WTC11 (cell line): ENCODE data around the gene SUPT3H. TPM values are rescaled to one million over a fixed set of nuclear protein-coding genes. Genes with fewer than 3 reads are reported as not detected.

ENCODE experiments used
- ATAC-seq: fragments of 200-7000 bp; cut with Tn5 transposase; 2 replicates; pipeline ENCODE4 v1.10.0; 2021; ENCODE audit warnings: mild to moderate bottlenecking, moderate library complexity
- CTCF ChIA-PET: fragments of 300-600 bp; sonication (Branson Sonifier 250); formaldehyde crosslinking; loops from one replicate; lab custom pipeline; 2021; ENCODE audit warnings: antibody characterized with exemption; lab: Charles Lee
- POLR2A ChIA-PET: fragments of 350-600 bp; sonication (Branson Sonifier 250); formaldehyde crosslinking; loops from one replicate; lab custom pipeline; 2021; ENCODE audit warnings: antibody characterized with exemption; lab: Charles Lee
- DNase-seq: peaks from one replicate; pipeline ENCODE4 v3.0.0; 2021; ENCODE audit warnings: low spot score
- H3K27ac Mint-ChIP-seq: 2 replicates; pipeline ENCODE4 v1.8.0; 2021; ENCODE audit warnings: mixed read lengths
- H3K27me3 Mint-ChIP-seq: 2 replicates; pipeline ENCODE4 v1.8.0; 2021; ENCODE audit warnings: low read depth, mild to moderate bottlenecking, moderate library complexity, mixed read lengths
- H3K36me3 Mint-ChIP-seq: 2 replicates; pipeline ENCODE4 v1.8.0; 2021; ENCODE audit warnings: mixed read lengths
- H3K4me1 Mint-ChIP-seq: 2 replicates; pipeline ENCODE4 v1.8.0; 2022; ENCODE audit warnings: mixed read lengths
- H3K4me3 Mint-ChIP-seq: 2 replicates; pipeline ENCODE4 v1.8.0; 2021; ENCODE audit warnings: mild to moderate bottlenecking, moderate library complexity, mixed read lengths
- H3K9me3 Mint-ChIP-seq: 2 replicates; pipeline ENCODE4 v1.8.0; 2021; ENCODE audit warnings: mixed read lengths
- CBFB ChIP-seq: sonication (generic); formaldehyde crosslinking; IDR thresholded peaks from 2 replicates; pipeline ENCODE4 v1.8.1; 2022; ENCODE audit warnings: mild to moderate bottlenecking, low read depth, missing genetic modification reagents
- CREB1 ChIP-seq: sonication (generic); formaldehyde crosslinking; IDR thresholded peaks from 2 replicates; pipeline ENCODE4 v1.8.0; 2023; ENCODE audit warnings: mild to moderate bottlenecking, missing genetic modification reagents
- FOXP1 ChIP-seq: sonication (generic); formaldehyde crosslinking; IDR thresholded peaks from 2 replicates; pipeline ENCODE4 v1.8.0; 2022; ENCODE audit warnings: missing genetic modification reagents, mild to moderate bottlenecking, moderate library complexity, borderline replicate concordance
- GABPB1 ChIP-seq: sonication (generic); formaldehyde crosslinking; IDR thresholded peaks from 2 replicates; pipeline ENCODE4 v1.8.1; 2023; ENCODE audit warnings: mild to moderate bottlenecking, missing genetic modification reagents
- GRHL2 ChIP-seq: fragments of 250-450 bp; sonication (Bioruptor Pico); IDR thresholded peaks from 2 replicates; pipeline ENCODE4 v1.8.0; 2022; ENCODE audit warnings: mild to moderate bottlenecking, moderate library complexity; ENCODE audit not compliant: insufficient replicate concordance, severe bottlenecking
- HMGA2 ChIP-seq: fragments of 250-450 bp; sonication (Bioruptor Pico); IDR thresholded peaks from 2 replicates; pipeline ENCODE4 v1.4.0; 2021; ENCODE audit warnings: mild to moderate bottlenecking, moderate library complexity
- MYBL2 ChIP-seq: sonication (generic); formaldehyde crosslinking; IDR thresholded peaks from 2 replicates; pipeline ENCODE4 v1.8.1; 2023; ENCODE audit warnings: mild to moderate bottlenecking, moderate library complexity, missing genetic modification reagents
- NFE2L1 ChIP-seq: sonication (generic); formaldehyde crosslinking; IDR thresholded peaks from 2 replicates; pipeline ENCODE4 v1.8.1; 2023; ENCODE audit warnings: missing genetic modification reagents
- NR3C1 ChIP-seq: sonication (generic); formaldehyde crosslinking; conservative IDR thresholded peaks from 2 replicates; pipeline ENCODE4 v1.8.1; 2023; ENCODE audit warnings: low read depth, mild to moderate bottlenecking, missing genetic modification reagents
- ZNF219 ChIP-seq: sonication (generic); formaldehyde crosslinking; IDR thresholded peaks from 2 replicates; pipeline ENCODE4 v1.8.0; 2023; ENCODE audit warnings: missing genetic modification reagents, mild to moderate bottlenecking, borderline replicate concordance
- ZNF396 ChIP-seq: fragments of 250-450 bp; sonication (Bioruptor Pico); IDR thresholded peaks from 2 replicates; pipeline ENCODE4 v1.8.0; 2021; ENCODE audit warnings: mild to moderate bottlenecking, moderate library complexity, borderline replicate concordance
- total RNA-seq: library from RNA; stranded (reverse); gene quantifications from 3 replicates; pipeline ENCODE4 v1.2.3, GENCODE V29; 2021
- TF ChIP-seq, protein P1 (sequence below): sonication (generic); formaldehyde crosslinking; IDR thresholded peaks from 2 replicates; pipeline ENCODE4 v1.8.1; 2023; ENCODE audit warnings: mild to moderate bottlenecking, moderate library complexity, missing genetic modification reagents
- TF ChIP-seq, protein P2 (sequence below): sonication (generic); formaldehyde crosslinking; IDR thresholded peaks from 2 replicates; pipeline ENCODE4 v1.8.0; 2023; ENCODE audit warnings: missing genetic modification reagents, mild to moderate bottlenecking, borderline replicate concordance
- TF ChIP-seq, protein P3 (sequence below): sonication (generic); formaldehyde crosslinking; IDR thresholded peaks from 2 replicates; pipeline ENCODE4 v1.8.1; 2022; ENCODE audit warnings: low read depth, missing genetic modification reagents, borderline replicate concordance
- TF ChIP-seq, protein P4 (sequence below): sonication (generic); formaldehyde crosslinking; IDR thresholded peaks from 2 replicates; pipeline ENCODE4 v1.8.0; 2023; ENCODE audit warnings: missing genetic modification reagents
- TF ChIP-seq, protein P5 (sequence below): sonication (generic); formaldehyde crosslinking; IDR thresholded peaks from 2 replicates; pipeline ENCODE4 v1.8.0; 2022; ENCODE audit warnings: mild to moderate bottlenecking, missing genetic modification reagents
- TF ChIP-seq, protein P6 (sequence below): sonication (generic); formaldehyde crosslinking; IDR thresholded peaks from 2 replicates; pipeline ENCODE4 v1.8.1; 2022; ENCODE audit warnings: low read depth, mild to moderate bottlenecking, moderate library complexity, missing genetic modification reagents, borderline replicate concordance

SUPT3H gene
- total RNA-seq, 1 experiment from 2014 or later = 15.3 TPM

DNA sequence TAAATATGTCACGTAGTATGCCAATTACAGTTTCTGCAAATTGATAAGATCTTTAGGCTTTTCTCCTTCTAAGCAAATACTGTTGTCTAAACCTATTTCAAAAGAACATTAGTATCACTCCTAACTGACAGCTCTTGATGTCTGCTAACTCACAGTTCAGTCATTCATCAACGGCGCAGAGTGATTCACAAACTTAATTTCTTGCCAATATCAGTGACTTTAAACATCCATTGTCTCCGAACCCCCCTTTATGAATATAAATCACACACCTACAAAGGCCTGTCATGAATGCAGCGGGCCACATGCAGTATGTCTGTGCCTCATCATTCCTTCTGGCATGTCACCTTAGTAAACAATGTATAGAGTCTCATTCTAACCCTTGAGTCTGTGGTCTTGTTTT, 569.6 kb downstream of the SUPT3H start:
- no peaks in the 10 kb centered on the region for H3K27me3 Mint-ChIP-seq
- TF ChIP-seq NFE2L1 (no peak), GABPB1 (CRISPR knock-in tag) (no peak), GRHL2 (no peak), MYBL2 (CRISPR knock-in tag) (no peak), CREB1 (CRISPR knock-in tag) (no peak), FOXP1 (CRISPR knock-in tag) (no peak), ZNF396 (no peak), NR3C1 (CRISPR knock-in tag) (no peak)
- TF ChIP-seq, protein P1, sequence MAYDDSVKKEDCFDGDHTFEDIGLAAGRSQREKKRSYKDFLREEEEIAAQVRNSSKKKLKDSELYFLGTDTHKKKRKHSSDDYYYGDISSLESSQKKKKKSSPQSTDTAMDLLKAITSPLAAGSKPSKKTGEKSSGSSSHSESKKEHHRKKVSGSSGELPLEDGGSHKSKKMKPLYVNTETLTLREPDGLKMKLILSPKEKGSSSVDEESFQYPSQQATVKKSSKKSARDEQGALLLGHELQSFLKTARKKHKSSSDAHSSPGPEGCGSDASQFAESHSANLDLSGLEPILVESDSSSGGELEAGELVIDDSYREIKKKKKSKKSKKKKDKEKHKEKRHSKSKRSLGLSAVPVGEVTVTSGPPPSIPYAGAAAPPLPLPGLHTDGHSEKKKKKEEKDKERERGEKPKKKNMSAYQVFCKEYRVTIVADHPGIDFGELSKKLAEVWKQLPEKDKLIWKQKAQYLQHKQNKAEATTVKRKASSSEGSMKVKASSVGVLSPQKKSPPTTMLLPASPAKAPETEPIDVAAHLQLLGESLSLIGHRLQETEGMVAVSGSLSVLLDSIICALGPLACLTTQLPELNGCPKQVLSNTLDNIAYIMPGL = no peak
- TF ChIP-seq, protein P2, sequence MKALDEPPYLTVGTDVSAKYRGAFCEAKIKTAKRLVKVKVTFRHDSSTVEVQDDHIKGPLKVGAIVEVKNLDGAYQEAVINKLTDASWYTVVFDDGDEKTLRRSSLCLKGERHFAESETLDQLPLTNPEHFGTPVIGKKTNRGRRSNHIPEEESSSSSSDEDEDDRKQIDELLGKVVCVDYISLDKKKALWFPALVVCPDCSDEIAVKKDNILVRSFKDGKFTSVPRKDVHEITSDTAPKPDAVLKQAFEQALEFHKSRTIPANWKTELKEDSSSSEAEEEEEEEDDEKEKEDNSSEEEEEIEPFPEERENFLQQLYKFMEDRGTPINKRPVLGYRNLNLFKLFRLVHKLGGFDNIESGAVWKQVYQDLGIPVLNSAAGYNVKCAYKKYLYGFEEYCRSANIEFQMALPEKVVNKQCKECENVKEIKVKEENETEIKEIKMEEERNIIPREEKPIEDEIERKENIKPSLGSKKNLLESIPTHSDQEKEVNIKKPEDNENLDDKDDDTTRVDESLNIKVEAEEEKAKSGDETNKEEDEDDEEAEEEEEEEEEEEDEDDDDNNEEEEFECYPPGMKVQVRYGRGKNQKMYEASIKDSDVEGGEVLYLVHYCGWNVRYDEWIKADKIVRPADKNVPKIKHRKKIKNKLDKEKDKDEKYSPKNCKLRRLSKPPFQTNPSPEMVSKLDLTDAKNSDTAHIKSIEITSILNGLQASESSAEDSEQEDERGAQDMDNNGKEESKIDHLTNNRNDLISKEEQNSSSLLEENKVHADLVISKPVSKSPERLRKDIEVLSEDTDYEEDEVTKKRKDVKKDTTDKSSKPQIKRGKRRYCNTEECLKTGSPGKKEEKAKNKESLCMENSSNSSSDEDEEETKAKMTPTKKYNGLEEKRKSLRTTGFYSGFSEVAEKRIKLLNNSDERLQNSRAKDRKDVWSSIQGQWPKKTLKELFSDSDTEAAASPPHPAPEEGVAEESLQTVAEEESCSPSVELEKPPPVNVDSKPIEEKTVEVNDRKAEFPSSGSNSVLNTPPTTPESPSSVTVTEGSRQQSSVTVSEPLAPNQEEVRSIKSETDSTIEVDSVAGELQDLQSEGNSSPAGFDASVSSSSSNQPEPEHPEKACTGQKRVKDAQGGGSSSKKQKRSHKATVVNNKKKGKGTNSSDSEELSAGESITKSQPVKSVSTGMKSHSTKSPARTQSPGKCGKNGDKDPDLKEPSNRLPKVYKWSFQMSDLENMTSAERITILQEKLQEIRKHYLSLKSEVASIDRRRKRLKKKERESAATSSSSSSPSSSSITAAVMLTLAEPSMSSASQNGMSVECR = no peak
- TF ChIP-seq, protein P3, sequence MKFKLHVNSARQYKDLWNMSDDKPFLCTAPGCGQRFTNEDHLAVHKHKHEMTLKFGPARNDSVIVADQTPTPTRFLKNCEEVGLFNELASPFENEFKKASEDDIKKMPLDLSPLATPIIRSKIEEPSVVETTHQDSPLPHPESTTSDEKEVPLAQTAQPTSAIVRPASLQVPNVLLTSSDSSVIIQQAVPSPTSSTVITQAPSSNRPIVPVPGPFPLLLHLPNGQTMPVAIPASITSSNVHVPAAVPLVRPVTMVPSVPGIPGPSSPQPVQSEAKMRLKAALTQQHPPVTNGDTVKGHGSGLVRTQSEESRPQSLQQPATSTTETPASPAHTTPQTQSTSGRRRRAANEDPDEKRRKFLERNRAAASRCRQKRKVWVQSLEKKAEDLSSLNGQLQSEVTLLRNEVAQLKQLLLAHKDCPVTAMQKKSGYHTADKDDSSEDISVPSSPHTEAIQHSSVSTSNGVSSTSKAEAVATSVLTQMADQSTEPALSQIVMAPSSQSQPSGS = no peak
- TF ChIP-seq, protein P4, sequence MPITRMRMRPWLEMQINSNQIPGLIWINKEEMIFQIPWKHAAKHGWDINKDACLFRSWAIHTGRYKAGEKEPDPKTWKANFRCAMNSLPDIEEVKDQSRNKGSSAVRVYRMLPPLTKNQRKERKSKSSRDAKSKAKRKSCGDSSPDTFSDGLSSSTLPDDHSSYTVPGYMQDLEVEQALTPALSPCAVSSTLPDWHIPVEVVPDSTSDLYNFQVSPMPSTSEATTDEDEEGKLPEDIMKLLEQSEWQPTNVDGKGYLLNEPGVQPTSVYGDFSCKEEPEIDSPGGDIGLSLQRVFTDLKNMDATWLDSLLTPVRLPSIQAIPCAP (CRISPR knock-in tag) = no peak
- TF ChIP-seq, protein P5, sequence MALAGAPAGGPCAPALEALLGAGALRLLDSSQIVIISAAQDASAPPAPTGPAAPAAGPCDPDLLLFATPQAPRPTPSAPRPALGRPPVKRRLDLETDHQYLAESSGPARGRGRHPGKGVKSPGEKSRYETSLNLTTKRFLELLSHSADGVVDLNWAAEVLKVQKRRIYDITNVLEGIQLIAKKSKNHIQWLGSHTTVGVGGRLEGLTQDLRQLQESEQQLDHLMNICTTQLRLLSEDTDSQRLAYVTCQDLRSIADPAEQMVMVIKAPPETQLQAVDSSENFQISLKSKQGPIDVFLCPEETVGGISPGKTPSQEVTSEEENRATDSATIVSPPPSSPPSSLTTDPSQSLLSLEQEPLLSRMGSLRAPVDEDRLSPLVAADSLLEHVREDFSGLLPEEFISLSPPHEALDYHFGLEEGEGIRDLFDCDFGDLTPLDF (CRISPR knock-in tag) = no peak
- TF ChIP-seq, all 79 proteins: peak for 0
- DNase-seq (no peak), ATAC-seq (no peak)
- POLR2A ChIA-PET = no interaction called here
- H3K27ac Mint-ChIP-seq = no peak overlapping the region
- peaks cover 5% of the 10 kb centered on the region; the same call in 1 of the 2 replicates for H3K9me3 Mint-ChIP-seq
- H3K4me1 Mint-ChIP-seq = peaks cover 12% of the 10 kb centered on the region
- H3K4me3 Mint-ChIP-seq = no peak overlapping the region
- no peaks in the 10 kb centered on the region for H3K36me3 Mint-ChIP-seq
- CTCF ChIA-PET = interaction anchor here (1.5 kb wide), 1 partner anchor 152 kb away, joined by 4 read pairs; no protein-coding TSS in a partner anchor

DNA sequence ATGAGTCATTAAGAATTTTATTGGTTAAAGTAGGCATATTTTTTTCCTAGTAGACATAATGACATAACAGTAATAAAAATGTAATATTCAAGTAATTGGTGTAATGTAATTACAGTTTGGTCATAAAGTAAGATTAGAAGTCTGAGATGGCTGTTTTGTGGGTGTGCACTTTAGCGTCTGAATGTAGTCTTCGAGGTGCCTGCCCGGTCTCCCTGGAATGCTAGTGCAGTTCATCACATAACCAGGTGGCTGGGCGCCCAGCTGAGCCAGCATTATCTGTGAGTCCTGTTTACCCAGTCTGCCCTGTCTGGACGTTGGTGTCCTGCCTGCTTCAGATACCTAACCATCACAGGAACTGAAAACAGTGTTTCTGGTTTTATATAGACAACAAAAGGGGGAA, 571.1 kb downstream of the SUPT3H start:
- DNase-seq (no peak), ATAC-seq (no peak)
- Mint-ChIP-seq H3K9me3 (peaks cover 6% of the 10 kb centered on the region; the same call in 1 of the 2 replicates), H3K27ac (no peak overlapping the region), H3K27me3 (no peaks in the 10 kb centered on the region), H3K36me3 (no peaks in the 10 kb centered on the region), H3K4me3 (no peak overlapping the region), H3K4me1 (peaks cover 12% of the 10 kb centered on the region)
- ChIA-PET CTCF (interaction anchor here (1.2 to 1.3 kb wide), 2 partner anchors 176 to 331 kb away, joined by 3 to 4 read pairs; no protein-coding TSS in a partner anchor), POLR2A (no interaction called here)
- TF ChIP-seq, protein P6, sequence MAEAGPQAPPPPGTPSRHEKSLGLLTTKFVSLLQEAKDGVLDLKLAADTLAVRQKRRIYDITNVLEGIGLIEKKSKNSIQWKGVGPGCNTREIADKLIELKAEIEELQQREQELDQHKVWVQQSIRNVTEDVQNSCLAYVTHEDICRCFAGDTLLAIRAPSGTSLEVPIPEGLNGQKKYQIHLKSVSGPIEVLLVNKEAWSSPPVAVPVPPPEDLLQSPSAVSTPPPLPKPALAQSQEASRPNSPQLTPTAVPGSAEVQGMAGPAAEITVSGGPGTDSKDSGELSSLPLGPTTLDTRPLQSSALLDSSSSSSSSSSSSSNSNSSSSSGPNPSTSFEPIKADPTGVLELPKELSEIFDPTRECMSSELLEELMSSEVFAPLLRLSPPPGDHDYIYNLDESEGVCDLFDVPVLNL (CRISPR knock-in tag) = no peak
- TF ChIP-seq CBFB (CRISPR knock-in tag) (no peak), ZNF219 (CRISPR knock-in tag) (no peak), HMGA2 (CRISPR knock-in tag) (no peak), FOXP1 (CRISPR knock-in tag) (no peak)
